Measurements from ENCODE around the gene HOXA6. TPM values are rescaled to one million over a fixed set of nuclear protein-coding genes. Genes with fewer than 3 reads are reported as not detected.

HOXA6 gene
- total and polyA plus RNA-seq, 2 donors (not counting 3 experiments of a cell fraction or from before 2014, with no cell fraction given), result 10.0 to 20.7 TPM

DNA sequence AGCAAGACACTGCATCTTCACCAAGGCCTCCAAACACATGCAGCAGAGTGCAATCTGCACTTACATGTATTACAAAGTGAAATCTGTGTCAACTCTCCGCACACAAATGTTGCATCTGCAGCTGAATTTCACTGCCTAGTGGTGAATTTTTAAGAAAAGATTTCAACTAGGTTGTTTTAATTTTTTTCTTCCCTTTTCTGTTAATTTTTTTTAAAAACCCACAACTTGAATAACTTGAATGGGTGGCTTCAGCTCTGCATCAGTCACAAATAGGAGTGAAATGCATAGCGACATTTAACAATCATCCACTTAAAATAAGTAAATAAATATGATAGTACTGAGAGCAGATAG, 46.4 kb upstream of the HOXA6 start:
- peaks cover 17% of the 10 kb centered on the region for H3K4me1 ChIP-seq (ENCODE audit: control insufficient read depth, extremely low read depth, insufficient read depth, low read length)
- dilution Hi-C loops (cut with MboI; ENCODE audit: extremely low pct_ligation_motif_present, low sequenced_read_pairs) (no loop called here), intact Hi-C loops (cut with micrococcal nuclease) (no loop called here)
- POLR2A ChIA-PET, result no interaction called here
- H3K36me3 ChIP-seq (ENCODE audit: control insufficient read depth in 2 of 2, extremely low read depth in 1 of 2, insufficient read depth in 2 of 2, low read length in 2 of 2), result no peaks in the 10 kb centered on the region
- no peak overlapping the region for H3K4me3 ChIP-seq (replicated peaks in 1 of 3; ENCODE audit: insufficient read depth in 1 of 3, low read depth in 1 of 3, low read length in 3 of 3)
- FAIRE-seq, result no peak
- H2AFZ ChIP-seq (ENCODE audit: low read depth, low read length), result no peak overlapping the region
- CTCF ChIA-PET, result interaction anchor here (1.1 to 2.8 kb wide), 6 partner anchors 17 to 900 kb away, joined by 3 to 31 read pairs (median 4); no protein-coding TSS in a partner anchor
- DNase-seq (ENCODE audit: low read depth, low spot score), result no peak
- BruUV-seq (replicated peaks), result no TSS peak
- no peak overlapping the region for H3K9ac ChIP-seq (replicated peaks; ENCODE audit: extremely low read depth, insufficient read depth, low read length)
- H3K4me2 ChIP-seq (ENCODE audit: insufficient read depth, low read length), result no peak overlapping the region
- no peaks in the 10 kb centered on the region for H4K20me1 ChIP-seq (replicated peaks; ENCODE audit: control insufficient read depth, extremely low read depth, insufficient read depth, low read length)
- no peak overlapping the region for H3K27ac ChIP-seq (ENCODE audit: insufficient read depth, low read depth, low read length)
- H3K9me1 ChIP-seq (replicated peaks; ENCODE audit: control insufficient read depth, extremely low read depth, insufficient read depth, low read length), result no peaks in the 10 kb centered on the region
- no peaks in the 10 kb centered on the region for H3K79me2 ChIP-seq (ENCODE audit: control insufficient read depth, insufficient read depth, low read length)
- no peaks in the 10 kb centered on the region for H3K9me3 ChIP-seq (replicated peaks; ENCODE audit: control insufficient read depth, insufficient read depth, low read length)
- H3K27me3 ChIP-seq (ENCODE audit: control insufficient read depth in 2 of 2, insufficient read depth in 2 of 2, low read length in 2 of 2), result peaks cover 41 to 60% of the 10 kb centered on the region in 2 experiments
- TF ChIP-seq, protein P1, sequence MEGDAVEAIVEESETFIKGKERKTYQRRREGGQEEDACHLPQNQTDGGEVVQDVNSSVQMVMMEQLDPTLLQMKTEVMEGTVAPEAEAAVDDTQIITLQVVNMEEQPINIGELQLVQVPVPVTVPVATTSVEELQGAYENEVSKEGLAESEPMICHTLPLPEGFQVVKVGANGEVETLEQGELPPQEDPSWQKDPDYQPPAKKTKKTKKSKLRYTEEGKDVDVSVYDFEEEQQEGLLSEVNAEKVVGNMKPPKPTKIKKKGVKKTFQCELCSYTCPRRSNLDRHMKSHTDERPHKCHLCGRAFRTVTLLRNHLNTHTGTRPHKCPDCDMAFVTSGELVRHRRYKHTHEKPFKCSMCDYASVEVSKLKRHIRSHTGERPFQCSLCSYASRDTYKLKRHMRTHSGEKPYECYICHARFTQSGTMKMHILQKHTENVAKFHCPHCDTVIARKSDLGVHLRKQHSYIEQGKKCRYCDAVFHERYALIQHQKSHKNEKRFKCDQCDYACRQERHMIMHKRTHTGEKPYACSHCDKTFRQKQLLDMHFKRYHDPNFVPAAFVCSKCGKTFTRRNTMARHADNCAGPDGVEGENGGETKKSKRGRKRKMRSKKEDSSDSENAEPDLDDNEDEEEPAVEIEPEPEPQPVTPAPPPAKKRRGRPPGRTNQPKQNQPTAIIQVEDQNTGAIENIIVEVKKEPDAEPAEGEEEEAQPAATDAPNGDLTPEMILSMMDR (IDR thresholded peaks at IDR 0.05; ENCODE audit: extremely low read depth in 1 of 2, insufficient read depth in 1 of 2, low read depth in 1 of 2, low read length in 2 of 2), result no peak
- TF ChIP-seq POLR2AphosphoS5 (IDR thresholded peaks at IDR 0.05; ENCODE audit: insufficient read depth, low read depth, low read length) (no peak), MYC (IDR thresholded peaks at IDR 0.05; ENCODE audit: low read depth, low read length) (no peak), POLR2A (IDR thresholded peaks at IDR 0.05; ENCODE audit: low read depth, low read length) (no peak), FOS (IDR thresholded peaks at IDR 0.05; ENCODE audit: borderline replicate concordance, insufficient read depth, low read length) (no peak), JUN (IDR thresholded peaks at IDR 0.05; ENCODE audit: borderline replicate concordance, insufficient read depth, insufficient read length, low read depth) (no peak), EZH2 (IDR thresholded peaks at IDR 0.05; ENCODE audit: borderline replicate concordance, low read depth, low read length, severe bottlenecking) (no peak), GATA2 (IDR thresholded peaks at IDR 0.05; ENCODE audit: insufficient read depth, insufficient read length, low read depth, low read length) (no peak)
- TF ChIP-seq, protein P2, sequence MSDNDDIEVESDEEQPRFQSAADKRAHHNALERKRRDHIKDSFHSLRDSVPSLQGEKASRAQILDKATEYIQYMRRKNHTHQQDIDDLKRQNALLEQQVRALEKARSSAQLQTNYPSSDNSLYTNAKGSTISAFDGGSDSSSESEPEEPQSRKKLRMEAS (IDR thresholded peaks at IDR 0.05; ENCODE audit: insufficient read depth, insufficient read length), result no peak

Data from endothelial cell of umbilical vein (primary cell).